H9 (cell line): ENCODE measurements around the gene SEZ6. TPM values are rescaled to one million over a fixed set of nuclear protein-coding genes. Genes with fewer than 3 reads are reported as not detected.

Experiments used
- DNase-seq: peaks from one replicate; pipeline ENCODE4 v3.0.0-alpha.2; 2017
- H2AFZ ChIP-seq: one replicate; pipeline ENCODE4 v1.6.1; 2013; ENCODE audit warnings: mild to moderate bottlenecking, low read length, control low read depth, moderate library complexity
- H2AK5ac ChIP-seq: 2 replicates; pipeline ENCODE4 v1.6.1; 2013; ENCODE audit warnings: low read length, control low read depth, mixed read lengths; ENCODE audit not compliant: insufficient read length
- H2BK120ac ChIP-seq: one replicate; pipeline ENCODE4 v1.6.1; 2013; ENCODE audit warnings: low read depth, mild to moderate bottlenecking, low read length, control low read depth, inconsistent platforms; ENCODE audit not compliant: poor library complexity, severe bottlenecking
- H2BK12ac ChIP-seq: 2 replicates; pipeline ENCODE4 v1.6.1; 2013; ENCODE audit warnings: low read length, control low read depth, mixed read lengths, low read depth; ENCODE audit not compliant: insufficient read length
- H2BK15ac ChIP-seq: 2 replicates; pipeline ENCODE4 v1.6.1; 2013; ENCODE audit warnings: low read depth, low read length, control low read depth
- H2BK20ac ChIP-seq: one replicate; pipeline ENCODE4 v1.6.1; 2013; ENCODE audit warnings: low read depth, mild to moderate bottlenecking, low read length, control low read depth, inconsistent platforms; ENCODE audit not compliant: poor library complexity, severe bottlenecking
- H2BK5ac ChIP-seq: 2 replicates; pipeline ENCODE4 v1.6.1; 2013; ENCODE audit warnings: low read length, control low read depth, mixed read lengths; ENCODE audit not compliant: insufficient read length
- H3K14ac ChIP-seq: 2 replicates; pipeline ENCODE4 v1.6.1; 2013; ENCODE audit warnings: low read length, control low read depth; ENCODE audit not compliant: insufficient read depth
- H3K18ac ChIP-seq: 2 replicates; pipeline ENCODE4 v1.6.1; 2013; ENCODE audit warnings: low read depth, mild to moderate bottlenecking, mixed read lengths, low read length, control low read depth; ENCODE audit not compliant: insufficient read length
- H3K23ac ChIP-seq: 2 replicates; pipeline ENCODE4 v1.6.1; 2013; ENCODE audit warnings: low read length, control low read depth, mixed read lengths, low read depth; ENCODE audit not compliant: insufficient read length
- H3K23me2 ChIP-seq: 2 replicates; pipeline ENCODE4 v1.6.1; 2013; ENCODE audit warnings: low read depth, mild to moderate bottlenecking, mixed read lengths, low read length, control low read depth; ENCODE audit not compliant: insufficient read length, poor library complexity, severe bottlenecking
- H3K27ac ChIP-seq: 2 replicates; pipeline ENCODE4 v1.5.1; 2013; ENCODE audit warnings: low read length, control low read depth, mixed read lengths, low read depth; ENCODE audit not compliant: insufficient read length
- H3K27me3 ChIP-seq: 2 replicates; pipeline ENCODE4 v1.6.1; 2013; ENCODE audit warnings: low read length, control low read depth, inconsistent platforms; ENCODE audit not compliant: insufficient read depth
- H3K4ac ChIP-seq: 2 replicates; pipeline ENCODE4 v1.6.1; 2013; ENCODE audit warnings: low read depth, mild to moderate bottlenecking, control low read depth, inconsistent platforms, low read length, moderate library complexity
- H3K4me1 ChIP-seq: 2 replicates; pipeline ENCODE4 v1.6.1; 2013; ENCODE audit warnings: low read length, control low read depth, inconsistent platforms; ENCODE audit not compliant: insufficient read depth
- H3K4me2 ChIP-seq: 2 replicates; pipeline ENCODE4 v1.6.1; 2013; ENCODE audit warnings: low read length, control low read depth, mixed read lengths; ENCODE audit not compliant: insufficient read length, insufficient read depth
- H3K56ac ChIP-seq: 2 replicates; pipeline ENCODE4 v1.6.1; 2013; ENCODE audit warnings: low read depth, mild to moderate bottlenecking, mixed read lengths, low read length, control low read depth; ENCODE audit not compliant: insufficient read length
- H3K79me1 ChIP-seq: 2 replicates; pipeline ENCODE4 v1.6.1; 2013; ENCODE audit warnings: low read depth, mild to moderate bottlenecking, moderate library complexity, low read length, control low read depth, inconsistent platforms; ENCODE audit not compliant: insufficient read depth, poor library complexity, severe bottlenecking
- H3K79me2 ChIP-seq: 2 replicates; pipeline ENCODE4 v1.6.1; 2013; ENCODE audit warnings: low read length, control low read depth, inconsistent platforms; ENCODE audit not compliant: insufficient read depth
- H3K9ac ChIP-seq: 2 replicates; pipeline ENCODE4 v1.6.1; 2013; ENCODE audit warnings: low read length, control low read depth, mixed read lengths; ENCODE audit not compliant: insufficient read length; ENCODE audit errors: extremely low read depth
- H3K9me3 ChIP-seq: one replicate; pipeline ENCODE4 v1.6.1; 2013; ENCODE audit warnings: low read depth, low read length, inconsistent platforms; ENCODE audit not compliant: control insufficient read depth
- H3T11ph ChIP-seq: one replicate; pipeline ENCODE4 v1.6.1; 2013; ENCODE audit warnings: mild to moderate bottlenecking, low read length, control low read depth, inconsistent platforms
- H4K20me1 ChIP-seq: one replicate; pipeline ENCODE4 v1.6.1; 2013; ENCODE audit not compliant: control insufficient read depth, insufficient read length, insufficient read depth
- H4K5ac ChIP-seq: 2 replicates; pipeline ENCODE4 v1.6.1; 2013; ENCODE audit warnings: low read depth, mild to moderate bottlenecking, mixed read lengths, low read length, control low read depth; ENCODE audit not compliant: insufficient read length
- H4K8ac ChIP-seq: replicated peaks from 2 replicates; pipeline ENCODE4 v1.6.1; 2013; ENCODE audit warnings: low read length, control low read depth, mixed read lengths, low read depth; ENCODE audit not compliant: insufficient read length
- H4K91ac ChIP-seq: 2 replicates; pipeline ENCODE4 v1.6.1; 2013; ENCODE audit warnings: low read depth, mild to moderate bottlenecking, moderate library complexity, mixed read lengths, low read length, control low read depth; ENCODE audit not compliant: insufficient read length
- H3K27ac Mint-ChIP-seq, 3 experiments: 2 replicates in 2 of 3; 3 replicates in 1 of 3; pipeline ENCODE4 v1.8.0; 2020 to 2021; ENCODE audit warnings: mixed read lengths in 3 of 3, mild to moderate bottlenecking in 1 of 3, moderate library complexity in 1 of 3
- H3K27me3 Mint-ChIP-seq: 2 replicates; pipeline ENCODE4 v1.8.0; 2021; ENCODE audit warnings: low read depth, mild to moderate bottlenecking, moderate library complexity, mixed read lengths
- H3K36me3 Mint-ChIP-seq, 3 experiments: 2 replicates in 2 of 3; 3 replicates in 1 of 3; pipeline ENCODE4 v1.8.0; 2020 to 2021; ENCODE audit warnings: low read depth in 3 of 3, mixed read lengths in 3 of 3; ENCODE audit not compliant: insufficient read depth in 1 of 3
- H3K4me1 Mint-ChIP-seq, 2 experiments: 2 replicates each; pipeline ENCODE4 v1.8.0; 2020; ENCODE audit warnings: mixed read lengths in 2 of 2
- H3K4me3 Mint-ChIP-seq, 2 experiments: 2 replicates in 1 of 2; 3 replicates in 1 of 2; pipeline ENCODE4 v1.8.0; 2020 to 2021; ENCODE audit warnings: mild to moderate bottlenecking in 2 of 2, mixed read lengths in 2 of 2, moderate library complexity in 1 of 2
- H3K9me3 Mint-ChIP-seq, 2 experiments: 2 replicates in 1 of 2; 3 replicates in 1 of 2; pipeline ENCODE4 v1.8.0; 2020; ENCODE audit warnings: mild to moderate bottlenecking in 2 of 2, mixed read lengths in 2 of 2, moderate library complexity in 1 of 2
- WGBS: extraction: QIAGEN DNeasy Blood & Tissue Kit; methylation state at CpG from one replicate; pipeline ENCODE4 v1.1.7; 2013; ENCODE audit warnings: missing lambda C conversion rate, low lambda C conversion rate, mixed read lengths; ENCODE audit not compliant: insufficient read length; ENCODE audit errors: extremely low coverage; 5-methylcytosine and 5-hydroxymethylcytosine counted together
- total RNA-seq: library from RNA; stranded (reverse); gene quantifications from 2 replicates; pipeline ENCODE4 v1.2.1, GENCODE V29; 2021
- TF ChIP-seq, protein P1 (sequence below): fragments of 200-600 bp; sonication (generic); conservative IDR thresholded peaks from 3 replicates; pipeline ENCODE4 v1.8.0; 2021; ENCODE audit warnings: antibody characterized with exemption, mild to moderate bottlenecking

SEZ6 gene
- total RNA-seq, 1 experiment from 2014 or later, result 1.8 TPM

DNA sequence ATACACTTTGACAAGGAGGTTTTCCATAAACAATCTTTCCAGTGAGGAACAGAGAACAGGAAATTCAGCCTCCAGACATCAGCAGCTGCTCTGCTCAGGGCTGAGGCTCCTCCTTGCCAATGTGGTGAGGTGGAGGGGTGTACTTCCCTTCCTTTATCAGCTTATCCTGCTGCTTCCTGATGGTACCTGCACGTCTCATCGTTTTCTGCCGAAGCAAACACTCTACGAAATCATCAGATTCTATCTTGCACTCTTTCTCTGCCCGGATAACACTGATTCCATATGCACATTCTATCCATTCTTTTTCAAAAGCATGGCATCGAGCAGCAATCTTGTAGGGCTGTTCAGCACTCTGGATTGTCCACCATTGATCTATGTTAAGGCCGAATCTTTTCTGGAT, 15.4 kb upstream of the SEZ6 start:
- Histone ChIP-seq H4K91ac (no peak overlapping the region), H3K27me3 (no peaks in the 10 kb centered on the region), H3K23ac (no peak overlapping the region), H3K4me1 (peaks cover 29% of the 10 kb centered on the region), H3K9me3 (no peaks in the 10 kb centered on the region), H3K9ac (no peak overlapping the region), H4K8ac (no peak overlapping the region), H3K56ac (no peak overlapping the region), H3K27ac (no peak overlapping the region), H4K20me1 (no peaks in the 10 kb centered on the region), H2BK15ac (no peak overlapping the region), H3K4me2 (no peak overlapping the region), H3K79me1 (no peaks in the 10 kb centered on the region), H4K5ac (no peak overlapping the region), H3K79me2 (no peaks in the 10 kb centered on the region), H3K18ac (no peak overlapping the region), H2BK5ac (no peak overlapping the region), H2BK20ac (no peak overlapping the region), H3K14ac (no peak overlapping the region), H2BK120ac (no peak overlapping the region), H2AK5ac (no peak overlapping the region), H3T11ph (no peak overlapping the region), H2AFZ (no peak overlapping the region), H3K23me2 (no peaks in the 10 kb centered on the region), H2BK12ac (no peak overlapping the region), H3K4ac (no peak overlapping the region)
- TF ChIP-seq, protein P1, sequence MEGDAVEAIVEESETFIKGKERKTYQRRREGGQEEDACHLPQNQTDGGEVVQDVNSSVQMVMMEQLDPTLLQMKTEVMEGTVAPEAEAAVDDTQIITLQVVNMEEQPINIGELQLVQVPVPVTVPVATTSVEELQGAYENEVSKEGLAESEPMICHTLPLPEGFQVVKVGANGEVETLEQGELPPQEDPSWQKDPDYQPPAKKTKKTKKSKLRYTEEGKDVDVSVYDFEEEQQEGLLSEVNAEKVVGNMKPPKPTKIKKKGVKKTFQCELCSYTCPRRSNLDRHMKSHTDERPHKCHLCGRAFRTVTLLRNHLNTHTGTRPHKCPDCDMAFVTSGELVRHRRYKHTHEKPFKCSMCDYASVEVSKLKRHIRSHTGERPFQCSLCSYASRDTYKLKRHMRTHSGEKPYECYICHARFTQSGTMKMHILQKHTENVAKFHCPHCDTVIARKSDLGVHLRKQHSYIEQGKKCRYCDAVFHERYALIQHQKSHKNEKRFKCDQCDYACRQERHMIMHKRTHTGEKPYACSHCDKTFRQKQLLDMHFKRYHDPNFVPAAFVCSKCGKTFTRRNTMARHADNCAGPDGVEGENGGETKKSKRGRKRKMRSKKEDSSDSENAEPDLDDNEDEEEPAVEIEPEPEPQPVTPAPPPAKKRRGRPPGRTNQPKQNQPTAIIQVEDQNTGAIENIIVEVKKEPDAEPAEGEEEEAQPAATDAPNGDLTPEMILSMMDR, result no peak
- Mint-ChIP-seq H3K4me3 (no peak overlapping the region), H3K4me1 (peaks cover 60 to 64% of the 10 kb centered on the region in 2 experiments), H3K27ac (no peak overlapping the region), H3K36me3 (no peaks in the 10 kb centered on the region), H3K27me3 (peaks cover 13% of the 10 kb centered on the region), H3K9me3 (no peaks in the 10 kb centered on the region)
- no peak for DNase-seq
- WGBS, result no CpG with 5 or more reads among the region's 7 CpGs
